HG03460 (cell line): Measurements from ENCODE around the gene CYBA.

ENCODE experiments used
- ATAC-seq: cut with Tn5 transposase; IDR thresholded peaks from one replicate; pipeline ENCODE4 v1.9.1; 2021; ENCODE audit not compliant: unreplicated experiment

Gene CYBA

GRCh38 chr16:88647178-88648070 lies 3.4 kb downstream of the CYBA start:
- no peak for ATAC-seq

DNA sequence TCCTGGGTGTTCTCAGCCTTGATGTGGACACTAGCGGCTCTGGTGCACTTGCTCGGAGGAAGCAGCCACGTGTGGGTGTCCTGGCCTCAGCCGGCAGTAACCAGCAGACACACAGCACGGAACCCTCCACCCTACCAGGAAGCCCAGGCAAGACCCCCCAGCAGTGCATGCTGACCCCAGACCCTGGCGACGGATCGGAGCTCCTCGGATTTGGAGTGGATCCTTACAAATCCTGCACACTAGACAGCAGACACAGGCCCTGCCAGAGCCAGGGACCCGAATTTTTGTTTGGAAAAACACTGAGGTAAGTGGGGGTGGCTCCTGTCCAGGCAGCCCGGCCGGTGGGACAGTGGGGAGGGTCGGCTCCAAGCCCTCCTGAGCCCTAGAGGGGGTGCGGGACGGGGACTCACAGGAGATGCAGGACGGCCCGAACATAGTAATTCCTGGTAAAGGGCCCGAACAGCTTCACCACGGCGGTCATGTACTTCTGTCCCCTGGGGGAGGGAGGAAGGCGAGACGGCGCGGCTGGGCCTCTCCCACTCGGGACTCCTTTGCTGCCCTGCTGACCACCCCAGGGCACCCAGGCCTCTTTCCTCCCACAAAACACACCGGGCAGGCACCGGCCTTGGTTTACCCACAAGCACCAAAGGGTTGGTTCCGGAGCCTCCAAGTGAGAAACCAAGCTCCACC lies 4.4 kb downstream of the CYBA start:
- ATAC-seq = no peak

DNA sequence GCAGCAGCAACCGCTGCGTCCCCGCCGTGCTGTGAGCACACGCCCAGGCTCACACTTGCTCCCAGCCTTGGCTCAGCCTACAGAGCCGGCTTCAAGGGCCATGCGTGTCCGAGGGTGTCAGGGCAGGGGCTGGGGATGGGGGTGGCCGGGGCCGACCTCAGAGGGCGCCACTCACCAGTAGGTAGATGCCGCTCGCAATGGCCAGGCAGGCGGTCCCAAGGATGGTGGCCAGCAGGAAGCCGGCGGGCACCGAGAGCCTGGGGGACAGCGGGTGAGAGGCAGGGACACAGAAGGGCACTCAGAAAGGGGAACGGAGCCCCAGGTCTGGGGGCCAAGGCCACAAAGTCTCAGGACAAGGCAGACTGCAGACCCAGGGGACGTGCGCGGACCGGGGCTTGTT lies 4.9 kb downstream of the CYBA start:
- no peak for ATAC-seq

GRCh38 chr16:88645455-88645854 lies 5.4 kb downstream of the CYBA start:
- no peak for ATAC-seq

GRCh38 chr16:88643644-88643932 lies 7.3 kb downstream of the CYBA start:
- no peak for ATAC-seq

DNA sequence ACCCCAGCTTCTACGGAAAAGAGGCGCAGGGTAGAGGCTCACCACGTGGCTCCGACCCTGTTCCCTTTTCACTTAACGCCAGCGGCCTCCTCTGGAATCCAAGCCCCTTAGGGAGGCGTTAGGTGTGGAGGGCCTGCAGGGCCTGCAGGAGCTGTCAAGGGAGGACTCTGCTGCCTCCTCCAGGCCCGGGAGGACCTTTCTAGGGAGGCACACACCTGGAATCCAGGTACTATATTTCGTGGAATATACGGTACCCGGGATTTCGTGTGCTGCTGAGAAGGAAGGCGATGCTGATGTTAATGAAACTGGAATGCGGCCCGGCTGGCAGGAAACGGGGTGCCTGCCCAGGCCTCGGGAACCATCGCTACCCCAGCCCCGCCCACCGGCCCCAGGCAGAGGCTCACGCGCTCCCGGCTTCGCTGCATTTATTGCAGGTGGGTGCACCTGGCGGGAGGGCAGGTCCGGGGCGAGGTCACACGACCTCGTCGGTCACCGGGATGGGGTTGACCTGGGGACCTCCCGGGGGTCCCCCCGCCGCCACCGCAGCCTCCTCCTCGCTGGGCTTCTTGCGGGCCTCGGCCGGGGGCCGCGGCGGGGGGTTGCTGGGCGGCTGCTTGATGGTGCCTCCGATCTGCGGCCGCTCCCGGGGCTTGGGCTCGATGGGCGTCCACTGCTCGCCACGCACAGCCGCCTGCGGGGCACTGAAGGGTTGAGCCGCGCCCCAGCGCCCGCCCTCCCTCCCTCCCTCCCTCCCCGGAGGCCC lies 7.8 kb downstream of the CYBA start:
- ATAC-seq = no peak

GRCh38 chr16:88640498-88641247 lies 10.2 kb downstream of the CYBA start:
- no peak for ATAC-seq

- ATAC-seq = no peak
Measured at GRCh38 chr16:88640039-88640495, 10.8 kb downstream of the CYBA start.

DNA sequence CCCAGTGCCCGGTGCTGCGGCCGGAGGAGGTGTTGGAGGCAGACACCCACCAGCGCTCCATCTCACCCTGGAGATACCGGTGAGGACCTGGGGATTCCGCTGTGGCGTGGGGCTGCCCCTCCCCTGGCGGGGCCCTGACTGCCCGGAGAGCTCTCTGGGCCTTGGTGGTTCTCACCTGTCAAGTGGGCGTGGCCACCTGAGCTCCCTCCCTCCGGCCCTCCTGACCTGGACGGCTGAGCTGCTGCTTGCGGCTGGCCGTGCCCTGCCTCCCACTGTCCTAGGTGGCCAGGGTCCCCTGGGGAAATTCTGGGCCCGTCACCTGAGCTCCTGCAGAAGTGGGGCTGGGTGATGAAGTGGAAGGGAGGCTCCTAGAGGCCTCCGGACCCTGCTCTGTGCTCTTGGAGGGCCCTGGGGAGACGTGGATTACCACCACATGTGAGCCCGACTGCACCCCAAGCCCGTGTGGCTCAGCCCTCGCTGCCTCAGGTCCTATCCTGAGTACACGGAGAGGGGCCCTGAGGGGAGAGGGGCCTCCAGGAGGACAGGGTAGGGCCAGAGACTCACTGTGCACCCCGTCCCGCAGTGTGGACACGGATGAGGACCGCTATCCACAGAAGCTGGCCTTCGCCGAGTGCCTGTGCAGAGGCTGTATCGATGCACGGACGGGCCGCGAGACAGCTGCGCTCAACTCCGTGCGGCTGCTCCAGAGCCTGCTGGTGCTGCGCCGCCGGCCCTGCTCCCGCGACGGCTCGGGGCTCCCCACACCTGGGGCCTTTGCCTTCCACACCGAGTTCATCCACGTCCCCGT lies 11.4 kb downstream of the CYBA start:
- ATAC-seq = no peak

- ATAC-seq = no peak
Measured at GRCh38 chr16:88638323-88639230, 12.3 kb downstream of the CYBA start, which contains the start of gene IL17C. Gene IL17C, plus strand, starts transcription at chr16:88638572. Its CDS starts 70 bp downstream, at chr16:88638642.

GRCh38 chr16:88636488-88637265 lies 14.2 kb downstream of the CYBA start:
- ATAC-seq = no peak

DNA sequence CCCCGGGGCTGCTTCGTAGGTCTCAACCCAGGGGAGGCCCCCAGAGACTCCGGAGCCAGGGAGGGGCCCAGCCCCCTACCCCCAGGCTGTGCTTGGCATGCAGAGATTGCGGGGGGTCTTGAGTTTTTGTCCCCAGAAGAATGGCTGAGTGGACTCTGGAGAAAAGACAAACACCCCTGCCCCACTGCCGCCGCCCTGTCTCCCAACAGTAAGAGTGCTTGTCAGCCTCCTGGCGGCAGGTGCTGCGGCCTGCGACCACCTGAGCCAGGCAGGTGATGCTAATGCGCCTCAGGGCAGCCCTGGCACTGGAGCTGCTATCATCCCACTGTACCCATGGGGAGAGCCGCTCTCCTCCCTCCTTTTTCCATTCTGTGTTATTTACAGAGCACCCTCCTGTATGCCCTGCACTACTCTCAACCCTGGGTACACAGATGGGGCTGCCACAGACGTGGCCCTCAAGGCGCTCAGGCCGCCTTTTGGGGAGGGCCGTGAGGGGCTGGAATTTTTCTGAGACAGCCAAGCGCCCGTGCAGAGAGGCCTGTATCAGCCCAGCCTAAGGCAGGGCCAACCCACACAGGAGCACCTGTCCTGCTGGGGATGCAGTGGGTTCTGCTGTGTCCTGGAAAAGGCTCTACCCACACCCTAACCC lies 15.1 kb downstream of the CYBA start:
- ATAC-seq = no peak

GRCh38 chr16:88634994-88635670 lies 15.7 kb downstream of the CYBA start:
- ATAC-seq = no peak

DNA sequence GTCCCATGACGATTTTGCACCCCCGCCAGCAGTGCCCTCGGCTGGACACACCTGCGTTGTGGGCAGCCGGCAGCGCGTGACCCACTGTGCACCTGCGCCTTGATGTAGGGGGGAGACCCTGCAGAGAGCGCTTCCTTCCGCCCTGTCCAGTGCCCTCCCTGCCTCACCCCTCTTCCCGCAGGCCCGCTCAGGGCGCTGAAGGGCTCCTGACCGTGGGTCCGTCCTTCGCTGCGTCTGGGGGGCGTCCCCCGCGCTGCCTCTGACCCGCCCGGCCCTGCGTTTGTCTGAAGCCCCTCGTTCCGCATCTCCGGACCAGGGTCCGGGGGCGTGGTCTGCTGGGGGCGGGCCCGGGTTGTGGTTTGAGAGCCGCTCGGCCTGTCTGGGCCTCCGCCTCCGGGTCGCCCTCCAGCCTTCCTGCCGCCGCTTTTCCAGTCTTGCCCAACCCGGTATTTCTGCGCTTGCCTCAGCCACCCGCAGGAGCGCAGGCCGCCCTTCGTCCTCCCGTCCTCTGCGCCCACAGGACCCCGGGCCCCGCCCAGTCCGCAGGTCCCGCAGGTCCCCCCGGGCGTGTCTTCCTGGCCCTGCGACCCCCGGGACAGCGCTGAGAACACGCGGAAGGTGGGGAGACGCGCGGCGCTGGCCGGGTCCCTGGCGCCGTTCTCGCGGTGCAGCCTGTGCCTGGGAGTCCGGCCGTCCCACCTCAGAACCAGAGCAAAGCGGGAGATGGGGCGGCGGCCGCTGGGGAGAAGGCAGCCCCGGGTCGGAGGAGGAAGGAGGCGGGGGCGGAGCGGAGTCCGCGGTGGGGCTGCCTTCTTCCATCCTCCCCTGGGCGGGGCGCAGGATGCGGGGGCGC lies 16.5 kb downstream of the CYBA start:
- peak; percentile 49 for ATAC-seq

DNA sequence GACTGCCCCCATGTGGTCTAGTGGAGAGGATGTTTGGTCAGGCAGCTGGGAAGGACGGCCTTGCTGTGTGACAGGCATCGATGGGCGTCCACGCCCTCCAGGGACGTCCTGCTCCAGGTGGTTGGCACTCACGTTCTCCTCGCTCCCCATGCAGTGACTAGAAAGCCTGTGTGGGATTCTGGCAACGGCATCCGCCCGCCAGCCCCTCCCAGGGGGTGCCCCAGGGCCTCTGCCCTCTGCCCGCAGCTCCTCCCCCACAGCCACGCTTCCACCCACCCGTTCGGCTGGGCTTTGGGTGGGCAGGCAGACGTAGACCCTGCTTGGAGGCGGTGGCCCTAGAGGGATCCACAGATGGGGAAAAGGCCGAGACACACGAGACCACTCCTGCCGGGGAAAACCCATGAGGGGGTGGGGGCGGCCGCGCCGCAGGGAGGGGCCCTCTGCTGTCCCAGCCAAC lies 17.1 kb downstream of the CYBA start:
- ATAC-seq = peak; percentile 33

DNA sequence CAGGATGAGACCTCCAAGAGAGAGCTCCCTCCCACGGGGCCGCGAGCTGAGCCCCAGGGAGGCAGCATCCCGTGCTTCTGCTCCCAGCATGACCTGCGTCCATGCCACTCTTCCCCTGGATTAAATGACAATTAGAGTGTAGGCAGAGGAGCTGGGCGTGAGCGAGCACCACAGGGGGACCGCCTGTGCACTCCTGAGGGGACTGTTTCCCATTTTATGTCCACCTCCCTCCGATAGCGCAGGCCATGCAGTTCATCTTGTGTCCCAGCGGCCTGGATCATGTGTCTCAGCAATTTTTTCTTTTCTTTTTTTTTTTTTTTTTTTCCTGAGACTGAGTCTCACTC lies 18.3 kb downstream of the CYBA start:
- ATAC-seq = no peak
